Endothelial cell of umbilical vein (primary cell): Measurements from ENCODE around the gene TSEN34. TPM values are rescaled to one million over a fixed set of nuclear protein-coding genes. Genes with fewer than 3 reads are reported as not detected.

Experiments used
- BruUV-seq: library from RNA; stranded (reverse); fragments of 400-500 nt; replicated peaks from 2 replicates; lab custom pipeline; 2021; lab: Mats Ljungman, UMichigan
- CTCF ChIA-PET: fragments of 300-600, 350-600 bp; sonication (Branson Sonifier 250); formaldehyde crosslinking; loops from one replicate; lab custom pipeline; 2021; ENCODE audit warnings: antibody characterized with exemption, inconsistent platforms; lab: Charles Lee
- POLR2A ChIA-PET: fragments of 300-600, 350-600 bp; sonication (Branson Sonifier 250); formaldehyde crosslinking; loops from one replicate; lab custom pipeline; 2021; ENCODE audit warnings: antibody characterized with exemption, inconsistent platforms; lab: Charles Lee
- DNase-seq: peaks from one replicate; pipeline ENCODE4 v3.0.0-alpha.2; 2011; ENCODE audit warnings: low read depth, low spot score
- FAIRE-seq: peaks from 2 replicates; lab custom pipeline; 2011; peaks lifted over from hg19 to GRCh38; lab: Jason Lieb, UNC
- H2AFZ ChIP-seq: 2 replicates; pipeline ENCODE4 v1.6.0; 2012; ENCODE audit warnings: low read depth, low read length, control low read depth, inconsistent platforms
- H3K27ac ChIP-seq: 2 replicates; pipeline ENCODE4 v1.5.1; 2011; ENCODE audit warnings: low read depth, mild to moderate bottlenecking, control low read depth, low read length, moderate library complexity; ENCODE audit not compliant: insufficient read depth
- H3K27me3 ChIP-seq, 2 experiments: 2 replicates each; pipeline versions ENCODE4 v1.6.0 to v1.6.1; 2011; ENCODE audit warnings: low read length in 2 of 2, mixed read lengths in 1 of 2; ENCODE audit not compliant: control insufficient read depth in 2 of 2, insufficient read depth in 2 of 2
- H3K36me3 ChIP-seq, 2 experiments: 2 replicates in 1 of 2; 3 replicates in 1 of 2; pipeline ENCODE4 v1.5.1; 2011; ENCODE audit warnings: low read length in 2 of 2, mild to moderate bottlenecking in 1 of 2, moderate library complexity in 1 of 2; ENCODE audit not compliant: control insufficient read depth in 2 of 2, insufficient read depth in 2 of 2; ENCODE audit errors: extremely low read depth in 1 of 2
- H3K4me1 ChIP-seq: 3 replicates; pipeline ENCODE4 v1.5.1; 2011; ENCODE audit warnings: mild to moderate bottlenecking, low read length; ENCODE audit not compliant: control insufficient read depth, insufficient read depth; ENCODE audit errors: extremely low read depth
- H3K4me2 ChIP-seq: 2 replicates; pipeline ENCODE4 v1.6.1; 2011; ENCODE audit warnings: low read length, control low read depth, mixed read lengths; ENCODE audit not compliant: insufficient read depth
- H3K4me3 ChIP-seq, 3 experiments: fragments of 200-600 bp in 1 of 3; sonication (generic), shearing (Covaris generic) in 1 of 3; replicated peaks in 1 of 3; 2 replicates each; pipeline ENCODE4 v1.5.1; 2011 to 2016; ENCODE audit warnings: control low read depth in 3 of 3, low read length in 3 of 3, mild to moderate bottlenecking in 2 of 3, inconsistent platforms in 1 of 3, low read depth in 1 of 3, moderate library complexity in 1 of 3; ENCODE audit not compliant: insufficient read depth in 1 of 3
- H3K79me2 ChIP-seq: 2 replicates; pipeline ENCODE4 v1.6.0; 2012; ENCODE audit warnings: low read length, inconsistent platforms; ENCODE audit not compliant: control insufficient read depth, insufficient read depth
- H3K9ac ChIP-seq: replicated peaks from 2 replicates; pipeline ENCODE3; 2011; ENCODE audit warnings: low read length, control low read depth; ENCODE audit not compliant: insufficient read depth; ENCODE audit errors: extremely low read depth
- H3K9me1 ChIP-seq: replicated peaks from 3 replicates; pipeline ENCODE4 v1.6.0; 2011; ENCODE audit warnings: mild to moderate bottlenecking, low read length; ENCODE audit not compliant: control insufficient read depth, insufficient read depth; ENCODE audit errors: extremely low read depth
- H3K9me3 ChIP-seq: replicated peaks from 2 replicates; pipeline ENCODE4 v1.5.1; 2012; ENCODE audit warnings: low read length, inconsistent platforms; ENCODE audit not compliant: control insufficient read depth, insufficient read depth
- H4K20me1 ChIP-seq: replicated peaks from 2 replicates; pipeline ENCODE3; 2011; ENCODE audit warnings: mild to moderate bottlenecking, low read length; ENCODE audit not compliant: control insufficient read depth, insufficient read depth; ENCODE audit errors: extremely low read depth
- CTCF ChIP-seq, 2 donors: IDR thresholded peaks; 1 replicate in 1 of 2; 2 replicates in 1 of 2; pipeline ENCODE4 v1.5.1; 2011; ENCODE audit warnings: low read length in 2 of 2, mild to moderate bottlenecking in 2 of 2, moderate library complexity in 2 of 2, control low read depth in 1 of 2, inconsistent platforms in 1 of 2, low read depth in 1 of 2; ENCODE audit not compliant: insufficient read depth in 1 of 2; ENCODE audit errors: extremely low read depth in 1 of 2
- EZH2 ChIP-seq: IDR thresholded peaks from 2 replicates; pipeline ENCODE4 v1.6.1; 2012; ENCODE audit warnings: borderline replicate concordance, low read depth, mild to moderate bottlenecking, moderate library complexity, low read length, inconsistent platforms; ENCODE audit not compliant: severe bottlenecking
- FOS ChIP-seq: IDR thresholded peaks from 2 replicates; pipeline ENCODE4 v1.6.1; 2011; ENCODE audit warnings: mild to moderate bottlenecking, low read length, moderate library complexity, borderline replicate concordance; ENCODE audit not compliant: insufficient read depth
- GATA2 ChIP-seq: IDR thresholded peaks from 2 replicates; pipeline ENCODE4 v1.7.0; 2011; ENCODE audit warnings: low read depth, mild to moderate bottlenecking, moderate library complexity, mixed read lengths, low read length; ENCODE audit not compliant: insufficient read length, insufficient read depth
- JUN ChIP-seq: IDR thresholded peaks from 2 replicates; pipeline ENCODE4 v1.6.1; 2011; ENCODE audit warnings: borderline replicate concordance, low read depth; ENCODE audit not compliant: insufficient read length, insufficient read depth
- MYC ChIP-seq: IDR thresholded peaks from one replicate; pipeline ENCODE4 v1.6.1; 2011; ENCODE audit warnings: mild to moderate bottlenecking, low read depth, low read length
- POLR2A ChIP-seq: IDR thresholded peaks from 2 replicates; pipeline ENCODE4 v1.6.1; 2012; ENCODE audit warnings: low read depth, mild to moderate bottlenecking, control low read depth, low read length
- POLR2AphosphoS5 ChIP-seq: IDR thresholded peaks from 2 replicates; pipeline ENCODE4 v1.6.1; 2012; ENCODE audit warnings: low read depth, mild to moderate bottlenecking, control low read depth, low read length, moderate library complexity; ENCODE audit not compliant: insufficient read depth
- dilution Hi-C: fragments of 300-500 bp; cut with MboI; formaldehyde crosslinking; loops from one replicate; pipeline ENCODE4 v1.15.0; 2019; ENCODE audit warnings: low sequenced_read_pairs; ENCODE audit not compliant: extremely low pct_ligation_motif_present
- intact Hi-C: fragments of 100-400 bp; cut with micrococcal nuclease; formaldehyde crosslinking; loops from one replicate; pipeline ENCODE4 v1.10.0; 2022
- polyA plus RNA-seq, 4 experiments: library from polyadenylated mRNA; depleted of rRNA in 3 of 4; stranded (reverse) in 3 of 4; unstranded in 1 of 4; fragments of >200 nt; gene quantifications; 2 replicates each; pipeline versions ENCODE4 v1.2.1 to v1.2.3, GENCODE V29; 2011 to 2012; ENCODE audit warnings: missing spikeins in 1 of 4
- total RNA-seq: library from RNA; stranded (reverse); gene quantifications from 2 replicates; pipeline ENCODE4 v1.2.3, GENCODE V29; 2021
- TF ChIP-seq, protein P1 (sequence below): IDR thresholded peaks from 2 replicates; pipeline ENCODE4 v1.6.1; 2011; ENCODE audit not compliant: insufficient read depth, insufficient read length

TSEN34 gene
- total and polyA plus RNA-seq, 2 donors (not counting 3 experiments of a cell fraction or from before 2014, with no cell fraction given) = 40.7 to 81.9 TPM

DNA sequence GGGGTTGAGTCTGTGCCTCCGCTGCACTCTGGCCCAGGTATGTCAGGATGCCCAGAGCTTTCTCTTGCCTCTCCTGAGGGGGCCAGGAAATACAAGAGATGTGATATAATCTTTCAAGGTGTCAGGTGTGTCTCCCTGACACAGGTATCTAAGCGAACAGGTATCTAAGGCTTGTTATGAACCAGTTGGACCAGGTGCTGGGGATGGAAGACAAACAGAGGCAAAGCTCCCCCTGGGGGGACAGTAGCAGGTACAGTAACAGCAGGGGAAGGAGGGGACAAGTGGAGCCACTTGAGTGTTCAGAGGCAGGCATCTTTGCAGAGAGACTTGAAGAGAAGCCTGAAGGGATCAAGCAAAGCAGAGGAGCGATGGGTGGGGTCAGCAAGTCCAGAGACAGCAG, 34.2 kb upstream of the TSEN34 start:
- Histone ChIP-seq H3K79me2 (peaks cover 4% of the 10 kb centered on the region), H4K20me1 (no peaks in the 10 kb centered on the region), H3K27ac (no peak overlapping the region), H3K9ac (no peak overlapping the region), H3K9me3 (no peaks in the 10 kb centered on the region), H3K4me3 (no peak overlapping the region), H3K36me3 (peaks cover 7 to 46% of the 10 kb centered on the region in 2 experiments), H3K4me1 (peaks cover 18% of the 10 kb centered on the region), H3K4me2 (no peak overlapping the region), H2AFZ (no peak overlapping the region), H3K9me1 (no peaks in the 10 kb centered on the region), H3K27me3 (no peaks in the 10 kb centered on the region)
- ChIA-PET POLR2A (interaction anchor here (1.1 kb wide), 1 partner anchor 20 kb away, joined by 3 read pairs; no protein-coding TSS in a partner anchor), CTCF (no interaction called here)
- TF ChIP-seq EZH2 (no peak), POLR2AphosphoS5 (no peak), POLR2A (no peak), FOS (no peak), MYC (no peak), CTCF (IDR thresholded peaks at IDR 0.05; ENCODE audit: extremely low read depth in 1 of 2, insufficient read depth in 1 of 2, low read depth in 1 of 2, low read length in 2 of 2) (no peak), GATA2 (no peak), JUN (no peak)
- TF ChIP-seq, protein P1, sequence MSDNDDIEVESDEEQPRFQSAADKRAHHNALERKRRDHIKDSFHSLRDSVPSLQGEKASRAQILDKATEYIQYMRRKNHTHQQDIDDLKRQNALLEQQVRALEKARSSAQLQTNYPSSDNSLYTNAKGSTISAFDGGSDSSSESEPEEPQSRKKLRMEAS = no peak
- no TSS peak for BruUV-seq
- no peak for DNase-seq
- dilution Hi-C loops (no loop called here), intact Hi-C loops (no loop called here)
- no peak for FAIRE-seq
